Measurements from ENCODE around the gene GASK1A.

The GASK1A gene

DNA sequence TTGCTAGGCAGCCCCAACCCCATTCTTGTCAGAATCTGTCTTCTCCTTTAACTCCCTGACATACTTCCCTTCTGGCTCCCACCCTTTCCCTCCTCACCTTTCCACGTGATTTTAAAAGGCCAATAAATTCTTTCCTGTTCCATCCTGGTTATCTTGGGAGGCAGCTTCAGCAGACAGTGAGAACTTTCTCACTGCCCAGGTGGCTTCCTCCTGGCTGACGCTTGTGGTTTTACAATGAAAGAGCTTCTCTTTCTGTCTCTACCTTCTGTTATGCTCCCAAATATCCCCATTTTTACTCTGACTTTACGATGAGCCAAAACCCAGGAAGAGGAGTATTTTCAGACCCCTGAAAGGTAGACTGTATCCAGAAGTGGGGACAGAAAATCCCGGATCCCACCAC lies 42.1 kb downstream of the GASK1A start:
- POLR2A ChIA-PET: no interaction called here
- TF ChIP-seq, protein P1, sequence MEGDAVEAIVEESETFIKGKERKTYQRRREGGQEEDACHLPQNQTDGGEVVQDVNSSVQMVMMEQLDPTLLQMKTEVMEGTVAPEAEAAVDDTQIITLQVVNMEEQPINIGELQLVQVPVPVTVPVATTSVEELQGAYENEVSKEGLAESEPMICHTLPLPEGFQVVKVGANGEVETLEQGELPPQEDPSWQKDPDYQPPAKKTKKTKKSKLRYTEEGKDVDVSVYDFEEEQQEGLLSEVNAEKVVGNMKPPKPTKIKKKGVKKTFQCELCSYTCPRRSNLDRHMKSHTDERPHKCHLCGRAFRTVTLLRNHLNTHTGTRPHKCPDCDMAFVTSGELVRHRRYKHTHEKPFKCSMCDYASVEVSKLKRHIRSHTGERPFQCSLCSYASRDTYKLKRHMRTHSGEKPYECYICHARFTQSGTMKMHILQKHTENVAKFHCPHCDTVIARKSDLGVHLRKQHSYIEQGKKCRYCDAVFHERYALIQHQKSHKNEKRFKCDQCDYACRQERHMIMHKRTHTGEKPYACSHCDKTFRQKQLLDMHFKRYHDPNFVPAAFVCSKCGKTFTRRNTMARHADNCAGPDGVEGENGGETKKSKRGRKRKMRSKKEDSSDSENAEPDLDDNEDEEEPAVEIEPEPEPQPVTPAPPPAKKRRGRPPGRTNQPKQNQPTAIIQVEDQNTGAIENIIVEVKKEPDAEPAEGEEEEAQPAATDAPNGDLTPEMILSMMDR (IDR thresholded peaks at IDR 0.05; ENCODE audit: insufficient read depth, low read length, missing control alignments): no peak
- CTCF ChIA-PET: no interaction called here
- no peak for DNase-seq (ENCODE audit: low read depth, low spot score)
- no peak overlapping the region for H3K4me3 ChIP-seq (ENCODE audit: low read depth, low read length)

DNA sequence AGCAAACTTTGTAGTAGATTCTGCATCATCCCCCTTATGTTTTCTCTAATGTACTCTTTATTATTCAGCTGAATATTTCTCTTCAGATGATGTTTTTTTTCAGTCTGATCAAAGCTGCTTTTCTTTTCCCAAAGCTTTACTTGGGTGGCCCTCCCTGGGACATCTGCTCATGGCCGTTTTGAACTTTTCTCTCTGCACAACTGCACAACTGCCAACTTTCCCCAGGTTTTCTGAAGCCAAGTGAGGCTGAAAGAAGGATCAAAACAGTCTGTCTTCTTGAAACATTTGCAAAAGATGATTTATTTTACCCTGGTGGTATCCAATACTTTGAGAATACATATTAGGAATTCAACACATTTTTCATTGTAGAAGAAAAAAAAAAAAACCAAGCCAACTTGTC lies 43.0 kb downstream of the GASK1A start:
- CTCF ChIA-PET: no interaction called here
- POLR2A ChIA-PET: no interaction called here
- no peak overlapping the region for H3K4me3 ChIP-seq (ENCODE audit: low read depth, low read length)
- no peak for DNase-seq (ENCODE audit: low read depth, low spot score)
- TF ChIP-seq, protein P1 (IDR thresholded peaks at IDR 0.05; ENCODE audit: insufficient read depth, low read length, missing control alignments): no peak

DNA sequence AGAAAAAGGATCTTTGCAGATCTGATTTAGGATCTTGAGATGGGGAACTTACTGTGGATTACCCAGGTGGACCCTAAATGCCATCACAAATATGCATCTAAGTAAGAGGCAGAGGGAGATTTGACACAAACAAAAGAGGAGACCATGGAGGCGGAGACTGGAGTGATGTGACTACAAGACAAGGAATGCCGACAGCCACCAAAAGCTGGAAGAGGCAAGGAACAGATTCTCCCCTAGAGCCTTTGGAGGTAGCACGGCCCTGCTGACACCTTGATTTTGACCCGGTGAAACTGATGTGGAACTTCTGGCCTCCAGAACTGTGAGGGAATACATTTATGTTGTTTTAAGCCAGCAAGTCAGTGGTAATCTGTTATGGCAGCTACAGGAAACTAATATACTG lies 44.0 kb downstream of the GASK1A start:
- POLR2A ChIA-PET: no interaction called here
- H3K4me3 ChIP-seq (ENCODE audit: low read depth, low read length): no peak overlapping the region
- TF ChIP-seq, protein P1 (IDR thresholded peaks at IDR 0.05; ENCODE audit: insufficient read depth, low read length, missing control alignments): no peak
- CTCF ChIA-PET: no interaction called here
- no peak for DNase-seq (ENCODE audit: low read depth, low spot score)

DNA sequence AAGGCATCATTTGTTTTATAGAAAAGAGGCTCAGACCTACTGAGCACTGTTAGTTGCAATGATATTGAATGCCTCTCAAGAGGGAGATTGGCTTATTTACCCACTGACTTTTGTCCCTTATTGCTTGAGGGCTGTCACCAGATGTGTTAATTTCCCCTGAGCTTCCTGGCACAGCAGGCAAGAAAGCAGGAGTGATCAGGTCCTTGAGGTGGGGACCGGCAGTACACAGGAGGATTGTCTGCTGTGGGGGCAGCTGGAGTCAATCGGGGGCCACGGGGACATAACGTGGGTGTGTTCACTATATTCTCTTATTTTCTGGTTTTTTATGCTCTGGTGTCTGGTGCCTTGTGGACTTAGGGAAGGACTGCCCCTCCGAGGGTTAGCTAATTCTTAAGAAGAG lies 44.6 kb downstream of the GASK1A start:
- TF ChIP-seq, protein P1 (IDR thresholded peaks at IDR 0.05; ENCODE audit: insufficient read depth, low read length, missing control alignments): no peak
- H3K4me3 ChIP-seq (ENCODE audit: low read depth, low read length): no peak overlapping the region

DNA sequence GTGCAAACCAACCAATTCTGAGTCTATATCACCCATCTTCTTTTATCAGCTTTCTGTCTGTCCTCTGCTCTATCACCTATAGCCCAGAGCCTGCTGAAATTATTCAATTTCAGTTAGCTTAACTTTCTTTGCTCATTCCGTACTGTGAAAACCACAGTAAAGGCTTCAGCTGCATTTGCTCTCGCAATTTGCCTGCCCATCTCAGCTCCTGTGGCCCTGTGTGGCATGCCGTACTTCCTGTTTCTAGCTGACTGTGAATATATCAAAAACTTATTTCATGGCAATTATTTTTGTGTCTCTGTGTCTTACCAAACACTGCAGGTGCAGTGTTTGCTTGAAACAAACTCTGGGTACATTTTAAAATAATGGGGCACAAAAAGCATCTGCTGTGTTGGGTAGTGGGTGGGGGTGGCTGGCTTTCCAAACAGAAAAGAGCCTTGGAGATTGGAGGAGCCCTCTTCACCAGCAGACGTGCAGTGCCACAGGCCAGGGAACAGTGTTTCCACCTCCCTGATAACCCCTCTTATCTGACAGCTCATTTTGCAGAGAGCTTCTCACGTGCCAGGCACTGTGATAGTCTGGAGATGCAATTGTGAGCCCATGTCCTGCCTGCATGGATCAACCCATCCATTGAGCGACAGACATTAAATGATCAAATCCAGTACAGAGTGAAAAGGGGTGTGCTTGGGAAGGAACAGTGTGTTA lies 45.2 kb downstream of the GASK1A start:
- ChIA-PET CTCF (no interaction called here), POLR2A (no interaction called here)
- TF ChIP-seq, protein P1 (IDR thresholded peaks at IDR 0.05; ENCODE audit: insufficient read depth, low read length, missing control alignments): no peak
- DNase-seq (ENCODE audit: low read depth, low spot score): no peak
- no peak overlapping the region for H3K4me3 ChIP-seq (ENCODE audit: low read depth, low read length)

More for the DNA sequence above, 44.6 kb downstream of the GASK1A start:
- ChIA-PET POLR2A (no interaction called here), CTCF (no interaction called here)
- no peak for DNase-seq (ENCODE audit: low read depth, low spot score)

DNA sequence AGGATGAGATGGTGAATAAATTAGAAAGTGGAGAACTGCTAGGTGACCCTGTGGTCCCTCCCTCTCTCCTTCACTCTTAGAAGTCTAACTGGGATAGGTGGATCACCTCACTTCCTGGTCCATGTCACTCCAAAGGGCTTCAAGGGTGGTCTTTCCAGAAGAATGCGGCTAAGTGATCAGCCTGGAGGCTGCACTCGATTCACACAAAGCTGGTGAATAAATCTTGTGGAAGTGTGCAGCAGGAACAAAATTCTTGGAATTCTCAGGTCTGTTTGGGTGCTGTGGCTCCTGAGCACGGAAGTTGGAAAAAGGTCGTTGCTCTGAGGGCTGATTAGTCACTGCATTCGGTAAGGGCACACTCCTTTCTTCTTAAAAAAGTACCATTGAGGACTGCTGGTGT lies 46.3 kb downstream of the GASK1A start:
- ChIA-PET CTCF (no interaction called here), POLR2A (no interaction called here)
- DNase-seq (ENCODE audit: low read depth, low spot score): no peak
- no peak overlapping the region for H3K4me3 ChIP-seq (ENCODE audit: low read depth, low read length)
- TF ChIP-seq, protein P1 (IDR thresholded peaks at IDR 0.05; ENCODE audit: insufficient read depth, low read length, missing control alignments): no peak
